ENCODE measurements around the gene DNMBP.

Gene DNMBP

DNA sequence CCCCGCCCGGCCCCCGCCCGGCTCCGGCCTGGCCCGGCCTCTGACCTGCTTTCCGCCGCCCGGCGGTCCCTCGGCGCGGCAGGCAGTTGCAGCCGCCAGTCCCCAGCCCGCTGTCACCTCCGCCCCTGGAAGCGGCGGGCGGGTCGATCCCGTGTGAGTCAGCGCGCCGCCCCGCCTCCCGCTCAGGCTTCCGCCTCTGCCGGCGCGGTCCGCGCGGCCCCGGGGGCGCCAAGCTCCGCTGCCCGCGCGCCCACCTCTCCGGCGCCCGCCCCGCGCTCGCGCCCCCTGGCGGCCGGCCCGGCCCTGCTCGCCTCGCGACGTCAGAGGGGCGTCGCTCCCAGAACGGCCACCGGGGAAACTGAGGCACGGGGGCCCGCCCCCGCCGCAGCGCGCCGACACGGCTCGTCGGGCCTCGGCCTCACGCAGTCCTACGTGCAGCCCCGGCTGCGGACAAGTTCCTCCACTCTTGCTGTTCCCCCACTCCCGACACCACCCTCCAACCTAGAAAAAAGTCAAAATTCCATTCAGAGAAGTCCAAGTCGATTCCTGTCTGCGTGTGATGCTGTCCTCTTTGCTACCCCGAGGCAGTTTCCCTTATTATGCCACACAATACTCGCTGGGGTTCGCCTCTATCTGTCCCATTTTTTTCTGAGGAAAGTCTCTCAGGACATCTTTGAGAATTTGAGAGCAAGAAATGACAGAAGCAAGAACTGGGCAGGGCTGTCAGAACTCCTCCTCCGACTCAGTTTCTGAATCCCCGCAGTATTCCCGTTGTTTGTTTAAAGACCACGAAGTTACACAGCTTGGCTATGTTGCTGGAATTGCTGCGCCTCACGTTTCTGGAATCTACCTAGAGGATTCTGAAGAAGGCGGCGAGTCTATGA lies at the start of gene DNMBP:
TSS of gene DNMBP (minus strand) at position 155 of the 884 bp plus-strand sequence. CDS start 37,823 bp downstream, outside the sequence.
- peak; percentile 90 for DNase-seq

GRCh38 chr10:100057948-100058347 lies 48.2 kb upstream of the DNMBP start:
- no peak for DNase-seq

DNA sequence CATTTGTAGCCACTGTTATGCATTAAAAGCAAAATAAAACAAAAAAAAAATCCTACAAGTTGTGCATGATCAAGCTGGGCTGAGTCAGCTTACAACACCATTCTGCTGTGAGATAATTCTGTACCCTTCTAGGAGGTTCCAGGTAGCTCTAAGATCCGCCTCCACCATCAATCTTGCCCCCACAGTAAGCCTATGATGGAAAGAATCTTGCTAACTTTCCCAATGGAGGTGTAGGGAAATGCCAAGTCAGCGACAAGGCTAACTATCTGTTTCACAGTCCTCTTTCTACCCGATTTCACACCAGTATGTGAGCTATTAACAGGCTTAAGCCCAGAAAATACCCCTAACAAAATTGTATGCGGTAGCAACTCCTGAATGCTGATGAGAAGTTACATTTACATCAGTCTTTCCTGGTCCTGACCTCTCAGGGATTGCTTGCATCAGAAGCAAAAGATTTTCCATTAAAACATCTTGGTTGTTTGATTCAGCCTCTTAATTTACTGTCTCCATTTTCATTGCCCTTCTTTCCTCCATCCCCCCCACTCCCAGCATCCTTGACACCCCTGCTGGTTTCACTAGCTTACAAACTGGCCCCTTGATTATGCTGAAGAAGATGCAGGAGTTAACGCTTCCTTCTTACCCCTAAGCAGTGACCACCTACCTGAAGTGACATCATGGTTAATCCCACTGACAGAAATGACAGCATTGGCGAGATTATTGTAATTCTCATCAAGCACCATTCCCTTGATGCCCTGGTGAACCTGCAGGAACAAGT lies 44.1 kb upstream of the DNMBP start:
- DNase-seq = no peak

DNA sequence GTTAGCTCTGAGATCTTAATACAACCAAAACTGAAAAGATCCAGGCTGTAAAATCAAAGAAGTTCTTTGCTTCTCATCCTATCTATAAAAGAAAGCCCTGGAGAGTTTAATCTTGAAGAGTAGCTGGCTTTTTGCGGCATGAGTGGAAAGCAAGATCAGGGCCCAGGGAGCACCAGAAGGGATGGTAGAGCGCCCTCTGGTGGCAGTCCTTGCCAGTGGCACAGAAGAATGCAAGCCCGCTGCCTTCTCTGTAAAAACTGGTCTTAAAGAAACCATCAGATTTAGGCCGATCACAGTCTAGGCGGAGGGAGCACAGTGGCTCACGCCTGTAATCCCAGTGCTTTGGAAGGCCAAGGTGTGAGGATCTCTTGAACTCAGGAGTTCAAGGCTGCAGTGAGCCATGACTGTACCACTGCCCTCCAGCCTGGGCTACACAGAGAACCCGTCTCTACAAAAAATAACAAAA lies 36.3 kb upstream of the DNMBP start:
- peak; percentile 89 for DNase-seq

DNA sequence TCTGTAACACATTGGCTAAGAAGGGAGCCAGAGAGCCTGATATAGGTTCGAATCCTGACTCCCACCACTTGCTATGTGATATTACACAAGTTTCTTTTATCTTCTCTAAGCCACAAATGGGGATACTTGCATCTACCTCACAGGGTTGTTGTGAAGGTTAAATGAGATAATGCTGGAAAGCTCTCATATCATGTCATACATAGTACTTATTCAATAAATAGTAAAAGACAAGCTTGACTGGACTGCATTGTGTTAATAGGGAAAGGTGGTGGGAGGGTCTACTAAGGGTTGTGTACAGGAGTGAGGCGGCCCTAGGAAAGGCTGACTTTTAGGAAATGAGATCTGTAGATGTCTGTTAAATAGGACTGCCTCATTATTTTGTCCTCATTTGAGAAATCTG lies 35.8 kb upstream of the DNMBP start:
- DNase-seq = no peak

GRCh38 chr10:100043796-100044195 lies 34.0 kb upstream of the DNMBP start:
- DNase-seq = peak; percentile 53

- DNase-seq = no peak
Observed at GRCh38 chr10:100043344-100043743, 33.6 kb upstream of the DNMBP start.

DNA sequence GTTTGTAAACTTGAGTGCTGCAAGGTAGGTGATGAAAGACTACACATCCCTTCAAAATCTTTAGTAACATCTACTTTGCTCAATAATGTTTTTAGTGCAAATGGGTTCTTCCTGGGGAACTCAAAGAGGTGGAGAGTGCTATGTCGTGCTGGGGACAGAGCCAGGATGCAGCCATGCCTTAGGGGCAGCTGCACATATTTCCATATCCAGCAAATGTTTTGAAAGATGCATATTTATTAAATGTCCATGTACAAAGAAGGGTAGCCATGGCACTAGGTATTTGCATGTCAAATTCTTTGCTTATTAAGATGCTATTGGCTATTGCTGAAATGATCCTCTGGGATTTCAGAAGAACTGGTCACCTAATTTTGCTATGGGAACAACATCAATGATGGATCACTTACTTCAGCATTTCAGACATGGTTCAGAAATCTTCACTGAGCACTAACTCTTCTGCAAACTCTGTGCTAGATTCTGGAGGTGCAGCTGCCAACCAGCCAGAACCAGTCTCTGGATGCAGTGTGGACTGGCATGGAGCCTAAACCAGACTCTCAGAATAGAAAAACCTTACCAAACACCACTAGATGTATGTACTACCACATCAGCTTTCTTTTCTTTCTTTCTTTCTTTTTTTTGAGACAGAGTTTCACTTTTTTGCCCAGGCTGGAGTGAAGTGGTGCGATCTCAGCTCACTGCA lies 31.7 kb upstream of the DNMBP start:
- no peak for DNase-seq

DNA sequence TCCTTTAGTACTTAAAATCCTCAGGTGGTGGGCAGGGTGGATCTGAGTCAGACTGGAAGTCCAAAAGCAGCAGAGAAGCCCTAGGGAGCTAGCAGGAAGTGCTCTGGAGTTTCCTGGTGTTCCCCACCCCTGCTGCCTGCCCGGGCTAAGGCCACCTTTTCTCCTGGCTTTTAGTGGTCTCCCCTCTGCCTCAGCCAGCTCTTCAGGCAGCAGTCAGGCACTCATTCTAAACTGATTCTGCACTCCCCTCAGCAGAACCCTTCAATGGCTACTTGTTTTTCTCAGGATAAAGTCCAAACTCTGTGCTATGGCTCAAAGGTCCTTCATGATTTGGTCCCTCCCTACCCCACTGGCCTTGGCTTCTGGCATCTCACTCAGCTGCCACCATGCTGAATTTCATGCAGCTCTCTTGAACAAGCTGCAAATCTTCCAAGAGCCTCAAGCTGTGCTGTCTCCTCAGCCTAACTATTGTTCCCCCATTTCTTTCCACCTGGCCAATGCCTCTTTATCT lies 28.9 kb upstream of the DNMBP start:
- DNase-seq = no peak

GRCh38 chr10:100037758-100038315 lies 28.1 kb upstream of the DNMBP start:
- DNase-seq = no peak

GRCh38 chr10:100036850-100037249 lies 27.1 kb upstream of the DNMBP start:
- no peak for DNase-seq

DNA sequence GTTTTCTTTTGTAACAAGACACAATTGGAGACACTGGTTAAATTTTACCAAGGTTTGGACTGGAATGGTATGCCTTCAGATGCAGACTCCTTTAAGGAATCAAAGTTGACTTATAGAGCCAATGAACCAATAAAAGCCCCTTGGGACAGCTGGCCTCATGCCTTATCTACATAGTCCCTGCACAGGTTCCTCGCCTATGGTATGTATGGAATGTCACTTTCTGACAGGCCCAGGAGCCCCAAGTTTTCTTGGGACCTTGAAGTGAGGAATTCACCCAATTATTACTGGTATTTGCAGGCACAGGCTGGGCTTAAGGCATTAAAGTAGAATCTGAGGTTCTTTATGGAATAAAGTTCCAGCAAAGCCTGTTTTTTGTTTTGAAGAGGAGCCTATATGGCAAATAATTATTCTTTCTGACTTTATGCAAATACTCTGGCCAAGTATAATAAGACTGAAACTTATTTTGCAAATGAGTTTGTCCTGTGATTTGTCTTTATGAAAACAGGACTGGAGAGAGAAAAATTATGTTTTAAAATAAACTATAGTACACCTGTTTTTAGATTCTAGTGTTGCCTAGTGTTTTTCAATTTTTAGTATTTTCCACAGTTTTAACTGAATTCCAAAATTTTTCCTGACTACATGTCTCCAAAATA lies 24.1 kb upstream of the DNMBP start:
- DNase-seq = no peak

- no peak for DNase-seq
Observed at GRCh38 chr10:100027416-100027815, 17.7 kb upstream of the DNMBP start.

DNA sequence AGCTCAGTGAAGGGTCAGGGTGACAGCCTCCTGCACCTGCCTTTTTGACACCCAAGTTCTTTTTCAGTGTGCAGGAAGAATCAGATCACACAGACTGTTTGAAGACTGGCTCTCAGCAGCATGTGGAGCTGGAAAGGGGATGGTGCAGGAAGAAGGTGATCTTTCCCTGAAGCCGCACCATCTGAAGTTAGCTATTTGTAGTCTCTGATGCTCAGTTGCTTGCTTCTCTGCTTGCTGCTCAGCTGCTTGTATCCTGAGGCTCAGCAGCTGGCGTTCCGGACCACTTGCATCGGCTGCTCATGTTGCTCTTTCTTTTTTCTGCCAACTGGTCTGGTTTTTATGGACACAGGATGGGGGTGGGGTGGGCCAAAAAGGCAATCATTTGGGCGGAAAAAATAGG lies 15.8 kb upstream of the DNMBP start:
- DNase-seq = peak; percentile 78

DNA sequence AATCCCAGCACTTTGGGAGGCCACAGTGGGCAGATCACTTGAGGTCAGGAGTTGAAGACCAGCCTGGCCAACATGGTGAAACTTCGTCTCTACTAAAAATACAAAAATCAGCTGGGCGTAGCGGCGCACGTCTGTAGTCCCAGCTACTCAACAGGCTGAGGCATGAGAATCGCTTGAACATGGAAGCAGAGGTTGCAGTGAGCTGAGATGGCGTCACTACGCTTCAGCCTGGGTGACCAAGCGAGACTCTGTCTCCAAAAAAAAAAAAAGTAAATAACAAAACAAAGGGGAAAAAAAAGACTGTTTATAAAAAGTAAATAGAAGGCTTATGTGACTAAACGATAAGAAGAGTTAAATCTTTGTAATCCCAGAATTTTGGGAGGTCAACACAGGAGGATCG lies 15.0 kb upstream of the DNMBP start:
- DNase-seq = no peak

DNA sequence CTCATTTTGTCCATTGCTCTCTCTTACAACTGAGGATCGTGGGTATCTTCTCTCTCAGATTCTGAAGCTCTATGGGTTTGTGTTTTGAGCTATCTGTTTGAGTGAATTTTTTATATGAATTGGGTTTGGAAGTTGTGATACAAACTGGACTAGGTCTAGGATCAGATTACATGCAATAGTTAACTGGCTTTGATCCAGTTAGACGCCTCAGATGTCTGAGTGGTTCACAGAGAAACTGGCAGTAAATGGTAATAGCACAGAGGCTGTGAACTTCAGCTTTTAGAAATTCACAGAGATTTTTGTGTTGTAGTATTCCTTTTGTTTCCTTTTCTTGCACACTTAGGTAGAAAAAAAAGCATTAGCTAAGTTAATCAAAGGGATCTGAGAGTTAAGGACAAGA lies 12.7 kb upstream of the DNMBP start:
- no peak for DNase-seq

DNA sequence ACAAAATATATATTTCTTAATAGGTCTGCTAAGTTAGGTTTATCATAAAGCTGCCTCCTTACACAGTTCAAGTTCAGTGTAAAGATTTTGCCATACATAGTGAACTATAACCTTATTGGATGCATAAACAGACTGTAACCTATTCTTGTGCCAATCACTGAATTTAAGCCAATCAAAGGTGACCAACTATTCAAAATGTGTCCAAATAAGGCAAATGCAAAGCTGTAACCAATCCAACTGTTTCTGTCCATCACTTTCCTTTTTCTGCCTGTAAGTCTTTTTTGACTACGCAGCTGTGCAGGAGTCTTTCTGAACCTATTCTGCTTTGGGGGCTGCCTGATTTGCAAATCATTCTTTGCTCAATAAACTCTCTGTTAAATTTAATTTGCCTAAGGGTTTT lies 11.6 kb upstream of the DNMBP start:
- no peak for DNase-seq

GRCh38 chr10:100020886-100021253 lies 11.1 kb upstream of the DNMBP start:
- no peak for DNase-seq

DNA sequence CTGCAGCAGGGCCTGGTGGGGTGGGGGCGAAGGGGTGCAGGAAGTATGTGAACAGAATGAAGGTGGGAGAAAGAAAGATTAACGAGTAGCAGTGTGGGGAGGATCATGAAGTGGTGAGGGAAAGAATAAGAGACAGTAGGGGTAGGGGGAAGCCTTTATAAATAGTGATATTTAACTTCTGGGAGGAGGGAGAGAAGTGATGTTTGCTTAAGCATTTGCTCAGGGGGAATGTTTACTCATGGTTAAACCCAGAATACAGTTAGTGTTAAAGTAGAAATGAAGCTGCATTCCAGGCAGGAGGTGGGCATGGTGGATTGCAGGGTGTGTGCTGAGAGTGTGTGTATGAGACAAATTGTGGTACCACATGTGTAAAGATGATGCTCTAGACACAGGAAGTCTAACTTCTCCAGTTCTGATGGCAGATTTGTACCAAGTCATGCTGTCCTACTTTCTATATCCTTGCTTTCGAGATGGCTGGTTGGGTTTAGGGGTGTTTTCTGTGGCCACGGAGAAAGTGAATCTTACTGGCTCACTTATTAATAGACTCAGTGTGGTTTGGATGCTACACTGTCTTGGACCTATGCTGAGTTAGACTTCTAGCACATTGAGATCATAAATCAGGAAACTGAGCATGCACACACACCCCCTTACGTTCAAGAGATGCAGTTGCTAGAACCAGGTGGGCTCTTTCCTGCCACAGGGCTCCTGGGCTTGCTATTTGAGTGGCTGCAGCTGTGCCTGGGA lies 10.6 kb upstream of the DNMBP start:
- DNase-seq = no peak

- no peak for DNase-seq
Observed at GRCh38 chr10:100019787-100020141, 10.0 kb upstream of the DNMBP start.

DNA sequence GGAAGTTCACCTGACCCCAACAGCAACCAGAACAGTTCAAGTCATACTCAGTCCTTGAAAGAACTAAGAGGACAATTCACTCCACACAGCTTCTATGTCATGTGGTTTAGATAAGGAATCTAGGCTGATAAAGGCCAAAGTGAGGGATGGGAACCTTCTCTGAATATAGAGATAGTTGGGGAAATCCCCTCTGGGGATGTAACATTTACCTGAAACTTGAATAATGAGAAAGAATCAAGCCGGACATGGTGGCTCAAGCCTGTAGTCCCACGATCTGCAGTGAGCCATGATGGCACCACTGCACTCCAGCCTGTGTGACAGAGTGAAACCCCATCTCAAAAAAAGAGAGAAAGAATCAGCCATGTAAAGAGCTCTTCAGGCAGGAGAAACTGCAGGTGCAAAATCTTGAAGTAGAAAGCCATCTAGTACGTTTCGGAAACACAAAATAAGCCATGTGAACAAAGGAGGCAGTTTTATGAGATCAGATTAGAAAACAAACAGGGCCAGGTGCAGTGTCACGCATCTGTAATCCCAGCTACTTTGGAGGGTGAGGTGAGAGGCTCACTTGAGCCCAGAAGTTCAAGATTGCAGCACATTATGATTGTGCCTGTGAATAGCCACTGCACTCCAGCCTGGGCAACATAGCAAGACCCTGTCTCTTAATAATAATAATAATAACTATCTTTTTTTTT lies 4.5 kb upstream of the DNMBP start:
- no peak for DNase-seq

Data from right hindlimb (tissue), 1 donor.